ENCODE data around the gene SNX24.

DNA sequence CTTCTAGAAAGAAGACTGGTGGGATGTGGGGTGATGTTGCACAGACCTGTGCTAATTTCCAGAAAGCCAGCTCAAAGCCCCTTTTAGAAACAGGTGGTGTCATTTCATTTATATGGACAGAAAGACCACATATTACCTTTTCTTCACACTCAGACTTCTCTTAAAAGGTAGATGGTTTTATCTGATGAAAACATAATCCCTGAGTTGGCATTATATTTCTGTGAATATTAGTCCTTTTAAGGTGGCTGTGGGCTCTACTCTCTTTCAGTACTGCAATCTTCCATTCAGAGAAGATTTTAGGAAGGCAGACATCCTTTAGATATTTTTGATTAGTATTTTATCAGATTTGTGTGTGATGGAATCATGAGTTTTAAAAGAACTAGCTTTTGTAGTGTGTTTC is 117.9 kb downstream of the SNX24 start:
- TF ChIP-seq CTCF (IDR thresholded peaks at IDR 0.05; ENCODE audit: insufficient read depth, low read length) (no peak), GABPA (IDR thresholded peaks at IDR 0.05; ENCODE audit: low read depth) (no peak), POLR2AphosphoS5 (IDR thresholded peaks at IDR 0.05; ENCODE audit: low read depth) (no peak)
- TF ChIP-seq, protein P1, sequence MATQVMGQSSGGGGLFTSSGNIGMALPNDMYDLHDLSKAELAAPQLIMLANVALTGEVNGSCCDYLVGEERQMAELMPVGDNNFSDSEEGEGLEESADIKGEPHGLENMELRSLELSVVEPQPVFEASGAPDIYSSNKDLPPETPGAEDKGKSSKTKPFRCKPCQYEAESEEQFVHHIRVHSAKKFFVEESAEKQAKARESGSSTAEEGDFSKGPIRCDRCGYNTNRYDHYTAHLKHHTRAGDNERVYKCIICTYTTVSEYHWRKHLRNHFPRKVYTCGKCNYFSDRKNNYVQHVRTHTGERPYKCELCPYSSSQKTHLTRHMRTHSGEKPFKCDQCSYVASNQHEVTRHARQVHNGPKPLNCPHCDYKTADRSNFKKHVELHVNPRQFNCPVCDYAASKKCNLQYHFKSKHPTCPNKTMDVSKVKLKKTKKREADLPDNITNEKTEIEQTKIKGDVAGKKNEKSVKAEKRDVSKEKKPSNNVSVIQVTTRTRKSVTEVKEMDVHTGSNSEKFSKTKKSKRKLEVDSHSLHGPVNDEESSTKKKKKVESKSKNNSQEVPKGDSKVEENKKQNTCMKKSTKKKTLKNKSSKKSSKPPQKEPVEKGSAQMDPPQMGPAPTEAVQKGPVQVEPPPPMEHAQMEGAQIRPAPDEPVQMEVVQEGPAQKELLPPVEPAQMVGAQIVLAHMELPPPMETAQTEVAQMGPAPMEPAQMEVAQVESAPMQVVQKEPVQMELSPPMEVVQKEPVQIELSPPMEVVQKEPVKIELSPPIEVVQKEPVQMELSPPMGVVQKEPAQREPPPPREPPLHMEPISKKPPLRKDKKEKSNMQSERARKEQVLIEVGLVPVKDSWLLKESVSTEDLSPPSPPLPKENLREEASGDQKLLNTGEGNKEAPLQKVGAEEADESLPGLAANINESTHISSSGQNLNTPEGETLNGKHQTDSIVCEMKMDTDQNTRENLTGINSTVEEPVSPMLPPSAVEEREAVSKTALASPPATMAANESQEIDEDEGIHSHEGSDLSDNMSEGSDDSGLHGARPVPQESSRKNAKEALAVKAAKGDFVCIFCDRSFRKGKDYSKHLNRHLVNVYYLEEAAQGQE (IDR thresholded peaks at IDR 0.05; ENCODE audit: insufficient replicate concordance, low read depth): no peak

Data from HL-60 (cell line).